Activated CD8-positive, alpha-beta memory T cell treated with anti-CD3 and anti-CD28 coated beads for 48 hours (primary cell): ENCODE results near the gene RAB4A.

ENCODE experiments used
- DNase-seq, 3 experiments: peaks; one replicate each; pipeline ENCODE4 v3.0.0-alpha.2; 2020; ENCODE audit warnings: low read depth in 2 of 3, low spot score in 2 of 3

Gene RAB4A

GRCh38 chr1:229270547-229271447 is at the start of gene RAB4A:
Gene RAB4A (plus strand): TSS chr1:229271111. CDS start chr1:229271340, 229 bp downstream.
- peak; percentile 45 to 71 (median 61) for DNase-seq

DNA sequence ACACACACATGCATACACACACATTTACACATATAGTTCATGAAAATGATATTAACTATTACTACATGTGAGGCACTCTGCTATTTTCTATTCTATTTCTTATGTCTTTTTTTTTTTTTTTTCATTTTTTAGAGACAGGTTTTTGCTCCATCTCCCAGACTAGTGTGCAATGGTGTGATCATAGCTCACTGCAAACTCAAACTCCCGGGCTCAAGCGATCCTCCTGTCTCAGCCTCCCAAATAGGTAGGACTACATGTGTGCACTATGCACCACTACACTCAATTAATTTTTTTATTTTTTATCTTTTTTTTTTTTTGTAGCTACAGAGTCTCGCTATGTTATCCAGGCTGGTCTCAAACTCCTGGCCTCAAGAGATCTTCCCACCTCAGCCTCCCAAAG is 48.8 kb upstream of the RAB4A start:
- DNase-seq = no peak

DNA sequence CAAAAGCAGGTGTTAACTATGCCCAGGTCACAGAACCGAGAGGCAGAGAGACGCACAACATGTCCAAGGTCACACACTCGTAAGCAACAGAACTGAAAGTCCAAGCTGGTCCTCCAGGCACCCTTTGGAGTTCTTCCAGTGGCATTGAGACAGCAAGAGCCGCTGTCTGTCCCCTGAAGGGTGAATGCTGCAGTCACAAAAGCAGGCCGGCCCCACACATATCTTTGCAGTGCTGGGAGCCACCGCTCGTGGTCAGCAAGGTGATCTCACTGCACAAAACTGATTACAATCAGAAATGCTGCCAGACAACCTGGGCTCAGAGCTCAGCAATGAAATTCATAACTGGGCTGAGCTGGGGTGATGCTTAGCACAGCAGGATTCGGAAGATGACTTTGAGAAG is 47.4 kb upstream of the RAB4A start:
- no peak for DNase-seq

DNA sequence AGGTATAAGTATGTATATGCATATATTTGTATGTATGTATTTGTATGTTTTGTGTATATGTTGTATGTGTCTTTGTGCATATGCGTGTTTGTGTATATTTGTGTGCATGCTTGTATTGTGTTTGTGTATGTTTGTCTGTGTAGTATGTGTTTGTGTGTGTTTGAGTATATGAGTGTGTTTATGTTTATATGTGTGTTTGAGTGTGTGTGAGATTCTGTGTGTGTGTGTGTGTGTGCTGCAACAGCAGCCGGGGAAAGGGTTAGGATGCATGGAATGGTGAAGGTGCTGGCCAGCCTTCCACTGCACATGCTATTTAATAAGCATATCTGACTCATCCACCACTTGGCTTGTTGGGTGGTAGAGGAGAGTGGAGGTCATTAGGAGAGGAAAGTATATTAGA is 46.6 kb upstream of the RAB4A start:
- no peak for DNase-seq

DNA sequence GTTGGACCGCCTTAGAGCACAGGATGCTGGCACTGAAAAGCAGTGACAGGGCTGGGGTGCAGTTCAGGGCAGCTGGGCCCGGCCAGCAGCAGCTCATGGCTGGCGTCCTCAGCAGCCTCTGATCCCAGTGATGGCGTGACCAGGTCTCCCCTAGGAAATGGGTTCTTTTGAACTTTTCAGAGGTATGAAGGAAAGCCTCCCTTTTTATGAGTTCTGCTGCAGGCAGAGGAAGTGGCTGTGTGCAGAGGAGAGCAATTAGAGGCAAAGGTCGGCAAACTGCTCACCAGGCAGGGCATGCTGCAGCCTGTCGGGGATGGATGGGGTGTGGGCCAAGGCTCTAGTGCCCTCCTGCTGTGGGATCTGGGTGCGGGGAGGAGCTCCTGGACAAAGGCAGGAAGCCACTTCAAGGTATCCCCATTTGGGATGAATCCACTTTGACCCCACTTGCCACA is 45.6 kb upstream of the RAB4A start:
- no peak for DNase-seq

GRCh38 chr1:229226796-229227195 is 44.1 kb upstream of the RAB4A start:
- no peak for DNase-seq

- DNase-seq = peak; percentile 32 to 79 (median 69)
Measured at GRCh38 chr1:229227298-229227919, 43.5 kb upstream of the RAB4A start.

- no peak for DNase-seq
Measured at GRCh38 chr1:229228522-229228921, 42.4 kb upstream of the RAB4A start.

- no peak for DNase-seq
Measured at GRCh38 chr1:229229137-229229720, 41.7 kb upstream of the RAB4A start.

- DNase-seq = no peak
Measured at GRCh38 chr1:229229721-229230139, 41.2 kb upstream of the RAB4A start.

DNA sequence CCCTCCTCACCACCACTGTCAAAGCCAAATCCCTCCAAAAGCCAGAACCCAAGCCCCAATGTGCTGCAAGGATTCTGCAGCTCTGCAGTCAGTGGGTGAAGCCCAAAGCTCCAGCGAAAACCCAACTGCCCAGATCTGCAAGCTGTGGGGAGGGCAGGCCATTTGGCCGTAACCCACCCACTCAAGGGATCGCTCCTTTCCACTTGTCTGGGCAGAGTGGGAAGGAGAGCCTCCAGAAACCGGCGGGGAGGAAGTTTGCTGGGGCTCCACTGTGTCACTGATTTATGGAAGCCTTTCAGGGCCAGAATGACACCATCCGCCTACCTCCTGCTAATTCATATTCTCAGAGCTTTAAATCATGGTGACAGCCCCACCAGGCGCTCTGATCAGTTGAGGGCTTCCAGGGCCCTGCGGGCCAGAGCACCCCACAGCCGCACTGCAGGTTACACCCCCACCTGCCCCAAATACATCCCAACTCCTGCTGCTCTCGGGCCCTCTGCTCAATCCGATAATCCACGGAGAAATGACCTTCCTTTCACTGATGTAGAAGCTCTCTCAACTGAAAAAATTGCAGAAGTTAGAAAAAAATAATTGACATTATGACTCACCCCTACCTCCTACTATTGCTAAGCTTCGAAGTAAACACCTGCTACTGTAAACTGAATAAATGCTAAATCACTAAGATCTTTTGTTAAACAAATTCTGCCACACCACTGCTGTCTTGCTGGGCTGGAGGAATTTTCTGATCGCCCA is 40.6 kb upstream of the RAB4A start:
- no peak for DNase-seq

DNA sequence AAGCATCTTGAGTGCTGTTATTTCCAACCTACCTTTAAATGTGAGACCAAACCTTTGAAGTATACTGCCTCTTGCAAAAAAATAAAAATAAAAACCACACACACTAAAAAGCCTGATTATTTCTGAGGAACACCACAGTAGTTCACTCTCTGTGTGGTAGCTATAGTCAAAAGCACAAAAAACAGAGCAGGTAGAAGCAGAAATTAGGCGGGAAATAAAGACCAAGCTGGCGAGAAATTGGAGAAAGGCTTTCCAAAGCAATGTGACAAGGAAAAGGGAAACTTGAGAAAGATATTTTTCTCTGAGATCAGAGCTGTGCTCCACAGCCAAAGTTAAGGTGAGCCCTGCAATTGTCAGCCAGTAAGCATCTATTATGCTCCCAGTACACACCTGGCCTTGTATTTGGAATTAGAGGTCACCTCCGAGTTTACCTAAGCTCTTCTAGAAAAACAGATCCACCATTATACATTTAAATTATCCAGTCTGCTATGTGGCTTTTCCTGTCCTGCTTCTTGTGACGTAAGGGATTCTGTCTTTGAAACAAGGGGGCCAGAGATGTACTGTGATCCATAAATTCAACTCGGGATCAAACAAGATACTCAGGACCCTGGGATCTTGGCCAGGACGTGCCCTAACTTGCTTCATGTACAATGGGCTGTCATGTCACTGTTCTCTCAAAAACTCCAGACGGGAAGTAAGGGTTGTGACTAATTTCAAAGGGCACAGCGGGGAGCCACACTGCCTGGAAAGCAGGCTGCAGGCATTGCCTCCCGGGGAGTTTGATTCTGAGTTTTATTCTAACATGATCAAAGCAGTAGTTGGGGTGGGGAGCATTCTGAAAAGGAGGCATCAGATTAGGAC is 39.8 kb upstream of the RAB4A start:
- no peak for DNase-seq

DNA sequence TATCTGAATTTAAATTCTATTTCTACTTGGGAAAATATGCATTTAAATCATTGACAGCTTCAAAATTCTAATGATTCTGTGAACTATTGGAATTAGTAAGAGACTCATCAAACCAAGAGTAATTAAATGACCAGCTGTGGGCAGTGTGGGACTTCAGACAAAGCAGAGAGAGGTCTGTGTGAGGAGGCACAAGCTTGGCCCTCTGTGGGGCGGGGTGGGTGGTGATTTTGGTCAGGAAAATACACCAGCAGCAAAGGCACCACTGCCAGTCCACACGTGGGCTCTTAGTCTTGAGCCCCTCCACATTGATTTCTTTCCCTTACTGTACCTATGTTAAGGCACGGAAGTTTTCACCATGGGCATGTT is 39.2 kb upstream of the RAB4A start:
- no peak for DNase-seq

DNA sequence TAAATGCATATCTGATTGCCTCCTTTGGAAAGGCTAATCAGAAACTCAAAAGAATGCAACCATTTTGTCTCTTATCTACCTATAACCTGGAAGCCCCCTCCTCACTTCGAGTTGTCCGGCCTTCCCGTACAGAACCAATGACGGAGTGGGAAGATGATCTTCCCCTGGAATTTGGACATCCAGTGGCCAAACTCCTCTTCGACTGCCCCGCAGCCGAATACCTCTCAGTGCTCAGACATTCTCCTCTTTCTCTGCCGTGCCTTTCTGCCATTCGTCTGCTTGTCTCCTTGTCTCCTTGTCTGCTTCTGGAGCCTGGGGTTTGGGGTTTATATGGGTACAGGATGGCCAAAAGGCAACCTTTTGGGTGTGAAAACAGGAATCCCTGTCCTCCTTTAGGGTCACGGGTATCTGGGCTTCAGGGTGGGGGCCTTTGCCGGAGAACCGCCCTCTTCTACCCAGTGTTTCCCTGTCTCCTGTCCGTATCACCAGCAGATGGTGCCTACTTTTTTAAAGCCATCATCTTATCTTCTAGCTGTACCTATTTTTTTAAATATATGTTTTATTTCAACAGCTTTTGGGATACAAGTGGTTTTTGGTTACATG is 35.9 kb upstream of the RAB4A start:
- no peak for DNase-seq

DNA sequence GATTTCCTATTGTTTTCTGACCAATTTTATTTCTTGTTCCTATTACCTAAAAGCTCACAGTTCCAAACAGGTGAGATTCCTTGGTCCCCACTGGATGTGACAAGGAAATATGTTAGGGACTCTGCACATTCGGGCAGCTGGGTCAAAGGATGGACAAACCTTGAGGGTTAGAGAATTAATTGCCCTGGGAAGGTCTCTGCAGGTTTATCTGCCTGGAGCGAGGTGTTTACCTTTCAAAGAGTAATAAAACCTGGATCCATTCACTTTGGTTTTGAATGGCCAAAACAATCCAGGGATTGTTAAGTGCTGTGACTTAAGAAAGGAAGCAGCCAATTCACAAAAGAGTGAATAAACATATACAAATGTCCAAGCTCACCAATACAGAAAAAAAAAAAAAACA is 33.6 kb upstream of the RAB4A start:
- DNase-seq = no peak

GRCh38 chr1:229238231-229238630 is 32.7 kb upstream of the RAB4A start:
- DNase-seq = no peak

DNA sequence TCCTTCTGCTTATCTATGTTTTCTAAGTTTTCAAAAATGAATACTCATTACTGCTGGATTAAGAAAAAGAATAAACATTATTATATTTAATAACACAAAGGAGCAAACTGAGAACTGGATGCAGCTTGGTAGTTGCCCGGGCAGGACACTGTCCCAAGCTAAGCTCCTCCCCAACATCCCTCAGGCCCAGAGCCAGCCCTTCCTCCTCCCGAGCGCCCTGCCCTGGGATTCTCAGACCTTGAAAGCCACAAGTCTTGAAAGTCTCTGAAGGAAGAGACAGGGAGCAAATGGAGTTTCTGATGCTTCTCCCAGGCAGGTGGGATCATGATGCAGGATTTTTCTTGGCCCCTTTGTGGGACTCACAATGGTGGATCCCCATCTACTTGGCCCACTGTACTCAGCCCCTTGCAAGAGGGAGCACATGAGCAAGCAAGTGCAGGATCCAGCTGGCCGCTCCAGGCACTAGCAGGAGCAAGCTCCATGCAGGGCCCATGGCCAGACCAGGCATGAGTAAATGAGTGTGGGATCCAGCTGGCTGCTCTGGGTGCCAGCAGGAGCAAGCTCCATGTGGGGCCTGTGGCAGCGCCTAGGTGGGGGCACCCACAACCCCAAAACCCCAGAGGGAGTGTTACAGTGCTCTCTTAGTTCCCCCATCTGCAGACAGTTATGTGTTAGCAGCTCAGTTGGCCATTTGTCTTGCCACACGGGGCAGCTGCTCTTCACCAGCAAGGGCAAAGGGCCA is 32.1 kb upstream of the RAB4A start:
- DNase-seq = no peak

DNA sequence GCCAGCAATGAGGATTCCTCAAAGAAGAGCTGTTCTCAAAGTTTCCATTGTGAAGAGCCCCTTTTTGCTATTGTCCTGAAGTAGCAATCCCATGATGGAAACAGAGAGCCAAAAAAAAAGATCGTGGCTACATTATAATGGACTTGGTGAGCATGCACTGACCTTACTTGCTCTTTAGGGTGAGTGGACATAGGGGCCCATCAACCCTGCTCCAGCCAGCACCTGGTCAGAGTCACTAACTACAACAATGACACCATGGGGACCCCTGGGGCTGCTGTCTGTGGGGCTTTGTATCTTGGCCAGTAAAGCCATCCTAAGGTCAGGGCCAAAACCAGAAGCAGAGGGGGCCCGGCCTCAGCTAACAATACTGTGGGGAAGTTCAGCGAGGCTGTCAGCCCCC is 30.4 kb upstream of the RAB4A start:
- no peak for DNase-seq

- no peak for DNase-seq
Measured at GRCh38 chr1:229241390-229241789, 29.5 kb upstream of the RAB4A start.
